Keratinocyte (primary cell): ENCODE results near the gene PLPP3. TPM values are rescaled to one million over a fixed set of nuclear protein-coding genes. Genes with fewer than 3 reads are reported as not detected.

Experiments
- DNase-seq: peaks from one replicate; pipeline ENCODE4 v3.0.0-alpha.2; 2011; ENCODE audit warnings: low read depth, missing footprints, low spot score
- FAIRE-seq: peaks from 2 replicates; lab custom pipeline; 2011; peaks lifted over from hg19 to GRCh38; lab: Jason Lieb, UNC
- H2AFZ ChIP-seq: 2 replicates; pipeline ENCODE4 v1.6.0; 2012; ENCODE audit warnings: low read length, control low read depth, inconsistent platforms; ENCODE audit not compliant: control insufficient read depth
- H3K27ac ChIP-seq: 2 replicates; pipeline ENCODE4 v1.5.1; 2011; ENCODE audit warnings: low read length; ENCODE audit not compliant: control insufficient read depth, insufficient read depth
- H3K27me3 ChIP-seq: 3 replicates; pipeline ENCODE4 v1.6.0; 2011; ENCODE audit warnings: low read length; ENCODE audit not compliant: control insufficient read depth, insufficient read depth; ENCODE audit errors: extremely low read depth
- H3K36me3 ChIP-seq, 2 experiments: 2 replicates in 1 of 2; 3 replicates in 1 of 2; pipeline ENCODE4 v1.5.1; 2011; ENCODE audit warnings: low read length in 2 of 2, mild to moderate bottlenecking in 1 of 2; ENCODE audit not compliant: control insufficient read depth in 2 of 2, insufficient read depth in 2 of 2; ENCODE audit errors: extremely low read depth in 1 of 2
- H3K4me1 ChIP-seq: 3 replicates; pipeline ENCODE4 v1.5.1; 2011; ENCODE audit warnings: low read length; ENCODE audit not compliant: control insufficient read depth, insufficient read depth; ENCODE audit errors: extremely low read depth
- H3K4me2 ChIP-seq: 3 replicates; pipeline ENCODE4 v1.6.0; 2011; ENCODE audit warnings: low read depth, low read length; ENCODE audit not compliant: control insufficient read depth, insufficient read depth; ENCODE audit errors: extremely low read depth
- H3K4me3 ChIP-seq, 3 experiments: fragments of 200-600 bp in 1 of 3; sonication (generic) in 1 of 3; 2 replicates in 2 of 3; 3 replicates in 1 of 3; pipeline ENCODE4 v1.5.1; 2011 to 2016; ENCODE audit warnings: low read length in 3 of 3, mild to moderate bottlenecking in 3 of 3, control low read depth in 2 of 3, inconsistent platforms in 1 of 3, low read depth in 1 of 3, mixed read lengths in 1 of 3, mixed run types in 1 of 3, moderate library complexity in 1 of 3; ENCODE audit not compliant: control insufficient read depth in 2 of 3, insufficient read depth in 2 of 3; ENCODE audit errors: extremely low read depth in 1 of 3
- H3K79me2 ChIP-seq: 2 replicates; pipeline ENCODE4 v1.6.0; 2012; ENCODE audit warnings: low read length; ENCODE audit not compliant: control insufficient read depth, insufficient read depth
- H3K9ac ChIP-seq: 3 replicates; pipeline ENCODE4 v1.6.0; 2011; ENCODE audit warnings: low read length; ENCODE audit not compliant: control insufficient read depth, insufficient read depth; ENCODE audit errors: extremely low read depth
- H3K9me1 ChIP-seq: 3 replicates; pipeline ENCODE4 v1.6.0; 2011; ENCODE audit warnings: low read length; ENCODE audit not compliant: control insufficient read depth, insufficient read depth; ENCODE audit errors: extremely low read depth
- H3K9me3 ChIP-seq: 2 replicates; pipeline ENCODE4 v1.5.1; 2012; ENCODE audit warnings: low read depth, low read length; ENCODE audit not compliant: control insufficient read depth
- H4K20me1 ChIP-seq: 3 replicates; pipeline ENCODE4 v1.6.0; 2011; ENCODE audit warnings: low read length; ENCODE audit not compliant: control insufficient read depth, insufficient read depth; ENCODE audit errors: extremely low read depth
- CTCF ChIP-seq, 3 experiments: IDR thresholded peaks in 1 of 3; conservative IDR thresholded peaks in 1 of 3; optimal IDR thresholded peaks in 1 of 3; 2 replicates in 2 of 3; 3 replicates in 1 of 3; pipeline versions ENCODE3 to v1.5.1; 2011; ENCODE audit warnings: low read length in 3 of 3, mild to moderate bottlenecking in 3 of 3, moderate library complexity in 2 of 3, control low read depth in 1 of 3, inconsistent platforms in 1 of 3; ENCODE audit not compliant: insufficient read depth in 2 of 3; ENCODE audit errors: extremely low read depth in 1 of 3
- EZH2 ChIP-seq: IDR thresholded peaks from one replicate; pipeline ENCODE4 v1.6.1; 2012; ENCODE audit warnings: inconsistent platforms, mild to moderate bottlenecking, low read length, moderate library complexity
- dilution Hi-C: fragments of 300-500 bp; cut with MboI; formaldehyde crosslinking; loops from one replicate; pipeline ENCODE4 v1.7.0; 2020; ENCODE audit warnings: low sequenced_read_pairs; ENCODE audit not compliant: extremely low pct_ligation_motif_present
- polyA plus RNA-seq, 5 experiments: library from polyadenylated mRNA; depleted of rRNA in 3 of 5; stranded (reverse) in 3 of 5; stranded (forward) in 1 of 5; unstranded in 1 of 5; fragments of >200 nt; gene quantifications; 1 replicate in 1 of 5; 2 replicates in 3 of 5; 3 replicates in 1 of 5; pipeline versions ENCODE4 v1.2.1 to v1.2.3, GENCODE V29; 2011 to 2012; ENCODE audit warnings: missing spikeins in 2 of 5, low read depth in 1 of 5, low replicate concordance in 1 of 5

PLPP3 gene
- polyA plus RNA-seq, 1 donor (not counting 4 experiments of a cell fraction or from before 2014, with no cell fraction given): 4.0 TPM

- Histone ChIP-seq H3K4me3 (no peak overlapping the region), H3K4me1 (no peaks in the 10 kb centered on the region), H3K36me3 (no peaks in the 10 kb centered on the region), H3K9ac (no peak overlapping the region), H3K27me3 (no peaks in the 10 kb centered on the region), H3K27ac (no peak overlapping the region), H3K9me1 (no peaks in the 10 kb centered on the region), H3K9me3 (no peaks in the 10 kb centered on the region), H4K20me1 (no peaks in the 10 kb centered on the region), H3K4me2 (no peak overlapping the region), H3K79me2 (no peaks in the 10 kb centered on the region), H2AFZ (no peak overlapping the region)
- TF ChIP-seq EZH2: no peak
- no peak for TF ChIP-seq CTCF (optimal IDR thresholded peaks at IDR 0.05 in 1 of 3, IDR thresholded peaks at IDR 0.05 in 1 of 3, conservative IDR thresholded peaks at IDR 0.05 in 1 of 3; ENCODE audit: extremely low read depth in 1 of 3, insufficient read depth in 2 of 3, low read length in 3 of 3)
- dilution Hi-C loops: no loop called here
- no peak for DNase-seq
- no peak for FAIRE-seq
Observed at GRCh38 chr1:56541408-56541807, 38.0 kb downstream of the PLPP3 start.

GRCh38 chr1:56540467-56540866 is 38.9 kb downstream of the PLPP3 start:
- FAIRE-seq (no peak), DNase-seq (no peak)
- Histone ChIP-seq H3K4me1 (no peaks in the 10 kb centered on the region), H3K36me3 (no peaks in the 10 kb centered on the region), H3K4me2 (no peak overlapping the region), H4K20me1 (no peaks in the 10 kb centered on the region), H3K79me2 (no peaks in the 10 kb centered on the region), H3K9me1 (no peaks in the 10 kb centered on the region), H3K27me3 (no peaks in the 10 kb centered on the region), H3K9ac (no peak overlapping the region), H3K9me3 (no peaks in the 10 kb centered on the region), H2AFZ (no peak overlapping the region), H3K27ac (no peak overlapping the region), H3K4me3 (no peak overlapping the region)
- dilution Hi-C loops: no loop called here
- no peak for TF ChIP-seq CTCF (optimal IDR thresholded peaks at IDR 0.05 in 1 of 3, IDR thresholded peaks at IDR 0.05 in 1 of 3, conservative IDR thresholded peaks at IDR 0.05 in 1 of 3; ENCODE audit: extremely low read depth in 1 of 3, insufficient read depth in 2 of 3, low read length in 3 of 3)
- no peak for TF ChIP-seq EZH2
